HG03442 (cell line): Measurements from ENCODE around the gene EBLN2.

Experiments used
- ATAC-seq: cut with Tn5 transposase; IDR thresholded peaks from one replicate; pipeline ENCODE4 v1.9.1; 2021; ENCODE audit warnings: mild to moderate bottlenecking, moderate library complexity; ENCODE audit not compliant: unreplicated experiment

Gene EBLN2

DNA sequence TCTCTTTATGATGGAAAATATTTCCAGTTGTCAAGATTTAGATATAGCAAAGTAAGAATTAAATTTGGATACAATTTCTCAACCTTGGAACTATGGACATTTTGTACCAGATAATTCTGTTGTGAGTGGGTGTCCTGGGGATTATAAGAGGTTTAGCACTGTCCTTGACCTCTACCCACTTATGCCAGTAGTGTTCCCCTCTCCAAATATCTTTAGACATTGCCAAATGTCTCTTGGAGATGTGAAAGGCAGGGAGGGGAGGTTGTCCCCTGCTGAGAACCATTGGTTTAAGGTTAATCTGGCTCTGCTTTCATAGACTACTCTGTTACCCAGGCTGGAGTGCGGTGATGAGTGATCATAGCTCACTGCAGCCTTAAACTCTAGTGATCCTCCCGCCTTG, at the start of gene EBLN2:
TSS of gene EBLN2 (plus strand) at position 244 of the 400 bp plus-strand sequence. CDS start 423 bp downstream, outside the sequence.
- no peak for ATAC-seq

- no peak for ATAC-seq
Measured at GRCh38 chr3:73018298-73018697, 43.2 kb upstream of the EBLN2 start.

GRCh38 chr3:73018790-73019441, 42.5 kb upstream of the EBLN2 start:
- ATAC-seq = no peak

DNA sequence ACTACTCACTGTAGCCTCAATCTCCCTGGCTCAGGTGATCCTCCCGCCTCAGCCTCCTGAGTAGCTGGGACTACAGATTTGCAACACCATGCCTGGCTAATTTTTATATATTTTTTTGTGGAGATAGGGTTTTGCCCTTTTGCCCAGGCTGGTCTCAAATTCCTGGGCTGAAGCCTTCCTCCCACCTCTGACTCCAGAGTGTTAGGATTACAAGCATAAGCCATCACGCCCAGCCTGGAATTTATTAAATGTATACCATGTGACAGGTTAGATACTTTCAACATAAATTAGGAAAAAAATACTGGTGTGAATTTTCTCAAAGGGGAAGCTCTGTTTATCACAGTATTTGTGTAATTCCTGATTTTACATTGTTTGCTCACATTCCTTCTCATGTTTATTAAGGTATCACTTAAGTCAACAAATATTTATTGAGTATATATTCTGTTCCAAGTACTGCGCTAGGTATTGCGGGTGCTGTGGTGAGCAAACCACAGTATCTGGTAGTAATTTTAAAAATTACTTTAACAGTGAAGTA, 40.1 kb upstream of the EBLN2 start:
- ATAC-seq = no peak

DNA sequence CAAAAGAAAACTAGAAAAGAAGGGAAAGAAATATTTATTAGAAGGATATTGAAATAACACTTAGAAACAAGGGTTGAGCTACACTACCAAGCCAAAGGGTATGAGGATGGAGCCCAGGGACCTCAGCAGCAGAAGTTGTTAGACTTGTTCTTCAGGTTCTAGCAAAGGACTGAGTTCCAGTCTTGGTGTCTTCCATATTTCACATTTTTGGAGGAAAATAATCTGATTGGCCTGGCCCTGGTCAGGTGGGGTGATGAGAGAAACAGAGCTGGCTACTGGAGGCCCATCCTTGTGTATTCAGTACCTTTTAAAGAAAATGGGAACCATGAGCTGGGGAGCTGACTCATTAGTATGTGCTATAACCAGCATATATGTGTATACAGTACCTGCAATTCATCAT, 36.6 kb upstream of the EBLN2 start:
- ATAC-seq = no peak

- ATAC-seq = no peak
Measured at GRCh38 chr3:73026111-73026759, 35.2 kb upstream of the EBLN2 start.

- ATAC-seq = no peak
Measured at GRCh38 chr3:73026760-73027113, 34.7 kb upstream of the EBLN2 start.

GRCh38 chr3:73028803-73029202, 32.7 kb upstream of the EBLN2 start:
- ATAC-seq = no peak

DNA sequence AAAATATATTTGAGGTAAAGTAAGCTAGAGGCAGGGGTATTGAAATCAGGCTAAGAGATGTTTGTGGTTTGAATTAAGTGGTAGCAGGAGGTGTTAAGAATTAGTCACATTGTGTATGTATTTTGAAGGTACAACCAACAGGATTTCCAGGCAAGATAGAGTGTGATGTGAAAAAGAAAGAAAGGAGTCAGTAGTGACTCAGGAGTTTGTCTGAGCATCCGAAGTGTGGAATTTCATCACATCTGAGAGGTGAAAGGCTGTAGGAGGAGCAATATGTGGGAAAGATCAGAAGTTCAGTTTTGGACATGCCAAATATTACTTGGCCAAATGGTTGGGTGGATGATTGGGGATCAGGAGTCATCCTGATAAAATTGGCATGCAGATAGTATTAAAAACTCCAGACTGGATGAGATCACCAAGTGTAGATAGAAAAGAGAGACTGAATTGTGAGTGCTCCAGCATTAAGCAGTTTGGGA, 32.1 kb upstream of the EBLN2 start:
- peak; percentile 55 for ATAC-seq

GRCh38 chr3:73030073-73030597, 31.3 kb upstream of the EBLN2 start:
- ATAC-seq = no peak

- no peak for ATAC-seq
Measured at GRCh38 chr3:73031573-73032103, 29.8 kb upstream of the EBLN2 start.

DNA sequence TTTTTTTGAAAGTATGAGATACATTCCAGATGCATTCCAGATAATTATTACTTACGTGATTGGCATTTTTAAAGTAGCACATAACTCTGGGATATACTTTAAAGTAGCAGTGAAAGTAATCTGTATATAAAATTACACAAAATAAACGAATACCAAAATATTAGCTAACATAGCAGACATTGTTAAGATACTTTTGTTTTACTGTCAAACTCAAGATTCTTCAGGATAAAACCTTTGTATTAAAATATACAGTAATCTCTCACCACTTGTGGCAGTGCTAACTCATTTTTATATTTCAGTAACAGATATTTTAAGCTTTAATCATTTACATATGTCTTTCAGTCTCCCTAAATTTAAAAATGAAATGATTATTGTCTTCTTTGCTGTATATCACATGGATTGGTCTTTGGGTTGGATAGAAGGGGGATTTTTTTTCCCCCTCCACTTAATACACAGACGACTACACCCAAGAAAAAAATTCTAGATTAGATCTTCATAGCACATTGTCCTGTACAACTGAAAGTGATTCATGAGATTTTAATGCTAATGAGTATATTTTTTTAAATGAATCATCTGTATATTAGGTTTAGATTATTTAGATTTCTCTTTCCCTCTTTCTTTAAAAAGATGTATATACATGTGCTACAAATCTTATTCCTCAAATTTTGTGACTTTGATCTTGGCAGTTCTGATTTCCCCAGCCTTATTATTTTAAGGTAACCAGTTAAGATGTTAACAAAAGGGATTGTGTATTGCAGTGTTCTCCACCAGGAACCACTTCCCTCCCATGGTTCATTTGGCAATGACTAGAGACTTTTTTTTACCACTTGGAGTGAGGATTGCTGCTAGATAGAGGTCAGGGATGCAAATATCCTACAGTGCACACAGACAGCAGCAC, 24.5 kb upstream of the EBLN2 start:
- no peak for ATAC-seq

GRCh38 chr3:73041537-73041936, 19.9 kb upstream of the EBLN2 start:
- no peak for ATAC-seq

GRCh38 chr3:73043414-73043813, 18.0 kb upstream of the EBLN2 start:
- ATAC-seq = no peak

GRCh38 chr3:73045391-73045790, 16.1 kb upstream of the EBLN2 start:
- no peak for ATAC-seq

GRCh38 chr3:73046195-73046594, 15.3 kb upstream of the EBLN2 start:
- ATAC-seq = no peak

DNA sequence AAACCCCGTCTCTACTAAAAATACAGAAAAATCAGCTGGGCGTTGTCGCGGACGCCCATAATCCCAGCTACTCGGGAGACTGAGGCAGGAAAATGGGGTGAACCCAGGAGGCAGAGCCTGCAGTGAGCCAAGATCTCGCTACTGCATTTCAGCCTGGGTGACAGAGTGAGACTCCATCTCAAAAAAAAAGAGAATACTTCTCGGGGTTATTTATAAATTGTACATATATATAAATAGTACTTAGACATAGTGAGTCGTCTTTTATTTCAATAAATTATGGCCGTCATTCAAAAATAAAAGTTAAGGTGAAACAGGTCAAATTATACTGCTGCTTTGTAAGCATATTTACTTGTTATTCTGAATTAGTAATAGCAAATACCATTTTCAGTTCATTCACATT, 12.1 kb upstream of the EBLN2 start:
- ATAC-seq = no peak

GRCh38 chr3:73052857-73053256, 8.6 kb upstream of the EBLN2 start:
- ATAC-seq = no peak

DNA sequence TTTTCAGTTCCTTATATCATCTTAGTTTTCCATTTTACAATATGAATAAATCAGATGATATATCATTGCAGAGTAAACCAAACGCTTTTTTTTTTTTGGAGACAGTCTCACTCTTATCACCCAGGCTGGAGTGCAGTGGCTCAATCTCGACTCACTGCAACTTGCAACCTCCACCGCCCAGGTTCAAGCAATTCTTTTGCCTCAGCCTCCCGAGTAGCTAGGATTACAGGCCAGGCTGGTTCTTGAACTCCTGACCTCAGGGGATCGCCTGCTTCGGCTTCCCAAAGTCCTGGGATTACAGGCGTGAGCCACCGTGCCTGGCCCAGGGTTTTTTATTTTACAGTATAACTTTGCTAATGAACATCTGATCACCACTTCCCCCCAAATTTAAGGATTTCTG, 5.9 kb upstream of the EBLN2 start:
- ATAC-seq = no peak

GRCh38 chr3:73056014-73056844, 5.2 kb upstream of the EBLN2 start:
- ATAC-seq = no peak
